Activated T-cell treated with anti-CD3 and anti-CD28 coated beads, Interleukin-2, amount 50 U/mL, for 4 hours (primary cell): Measurements from ENCODE around the gene GAPVD1. TPM values are rescaled to one million over a fixed set of nuclear protein-coding genes. Genes with fewer than 3 reads are reported as not detected.
"Not testable (repeated sequence)": the region's sequence is repeated elsewhere in the genome, so short reads cannot be mapped to it uniquely, and the experiment has no call there.

Experiments used
- ATAC-seq, 2 donors: fragments of 200-7000 bp; cut with Tn5 transposase; one replicate each; pipeline ENCODE4 v1.10.0; 2021
- DNase-seq: peaks from one replicate; pipeline ENCODE4 v3.0.0-alpha.2; 2020
- H3K27me3 Mint-ChIP-seq: one replicate; pipeline ENCODE4 v1.8.0; 2021; ENCODE audit warnings: low read depth, mixed read lengths
- H3K36me3 Mint-ChIP-seq: one replicate; pipeline ENCODE4 v1.8.0; 2022; ENCODE audit warnings: mixed read lengths; ENCODE audit not compliant: insufficient read depth
- H3K4me1 Mint-ChIP-seq: one replicate; pipeline ENCODE4 v1.8.0; 2021; ENCODE audit warnings: low read depth, mixed read lengths
- H3K4me3 Mint-ChIP-seq: one replicate; pipeline ENCODE4 v1.8.0; 2021; ENCODE audit warnings: mild to moderate bottlenecking, moderate library complexity, mixed read lengths
- H3K9me3 Mint-ChIP-seq: one replicate; pipeline ENCODE4 v1.8.0; 2021; ENCODE audit warnings: mixed read lengths
- total RNA-seq, 3 donors: library from RNA; stranded (reverse); gene quantifications; one replicate each; pipeline ENCODE4 v1.2.1, GENCODE V29; 2021

GAPVD1 gene
- total RNA-seq, 3 donors from 2014 or later: 42.0 to 45.4 (median 45.1) TPM

DNA sequence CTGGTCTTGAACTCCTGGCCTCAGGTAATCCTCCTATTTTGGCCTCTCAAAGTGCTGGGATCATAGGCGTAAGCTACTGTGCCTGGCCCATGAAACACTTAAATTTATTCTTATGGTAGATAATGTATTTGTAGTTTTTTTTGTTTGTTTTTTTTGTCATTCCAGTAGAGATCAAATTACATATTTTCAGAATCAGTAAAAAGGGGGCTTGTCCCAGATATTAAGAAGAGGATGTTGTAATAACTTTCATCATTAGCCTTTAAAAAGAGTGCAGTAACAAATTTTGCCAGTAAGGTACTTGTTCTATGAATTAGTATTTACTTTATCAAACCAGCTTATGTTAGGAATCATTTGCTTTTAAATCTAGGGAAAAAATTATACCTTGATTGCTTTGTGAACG is 42.6 kb downstream of the GAPVD1 start:
- Mint-ChIP-seq H3K36me3 (peaks cover 32% of the 10 kb centered on the region), H3K4me3 (no peak overlapping the region), H3K27me3 (no peaks in the 10 kb centered on the region), H3K9me3 (no peaks in the 10 kb centered on the region), H3K4me1 (no peaks in the 10 kb centered on the region)
- ATAC-seq (no peak), DNase-seq (no peak)

DNA sequence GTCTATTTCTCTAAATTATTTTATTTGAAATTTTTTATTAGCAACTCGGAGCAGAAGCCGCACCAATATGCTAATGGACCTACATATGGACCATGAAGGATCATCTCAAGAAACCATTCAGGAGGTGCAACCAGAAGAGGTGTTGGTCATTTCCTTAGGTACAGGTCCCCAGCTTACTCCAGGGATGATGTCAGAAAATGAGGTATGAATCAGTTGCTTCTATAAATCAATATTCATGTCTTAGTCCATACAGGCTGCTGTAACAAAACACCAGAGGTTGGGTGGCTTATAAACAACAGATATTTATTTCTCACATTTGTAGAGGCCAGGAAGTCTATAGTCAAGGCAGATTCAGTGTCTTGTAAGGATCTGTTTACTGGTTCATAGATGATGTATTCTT is 50.8 kb downstream of the GAPVD1 start:
- ATAC-seq: no peak
- peaks cover 42% of the 10 kb centered on the region for H3K36me3 Mint-ChIP-seq

DNA sequence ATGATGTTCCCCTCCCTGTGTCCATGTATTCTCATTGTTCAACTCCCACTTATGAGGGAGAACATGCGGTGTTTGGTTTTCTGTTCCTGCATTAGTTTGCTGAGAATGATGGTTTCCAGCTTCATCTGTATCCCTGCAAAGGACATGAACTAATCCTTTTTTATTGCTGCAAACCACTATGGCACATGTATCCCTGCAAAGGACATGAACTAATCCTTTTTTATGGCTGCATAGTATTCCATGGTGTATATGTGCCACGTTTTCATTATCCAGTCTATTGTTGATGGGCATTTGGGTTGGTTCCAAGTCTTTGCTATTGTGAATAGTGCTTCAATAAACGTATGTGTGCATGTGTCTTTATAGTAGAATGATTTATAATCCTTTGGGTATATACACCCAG is 54.7 kb downstream of the GAPVD1 start:
- Mint-ChIP-seq H3K36me3 (peaks cover 44% of the 10 kb centered on the region), H3K9me3 (peaks cover 12% of the 10 kb centered on the region)
- not testable (repeated sequence) for H3K27me3 Mint-ChIP-seq, H3K4me1 Mint-ChIP-seq, DNase-seq, H3K4me3 Mint-ChIP-seq, ATAC-seq

More for the DNA sequence above, 50.8 kb downstream of the GAPVD1 start:
- Mint-ChIP-seq H3K4me3 (no peak overlapping the region), H3K9me3 (peaks cover 8% of the 10 kb centered on the region), H3K4me1 (no peaks in the 10 kb centered on the region), H3K27me3 (no peaks in the 10 kb centered on the region)
- no peak for DNase-seq

DNA sequence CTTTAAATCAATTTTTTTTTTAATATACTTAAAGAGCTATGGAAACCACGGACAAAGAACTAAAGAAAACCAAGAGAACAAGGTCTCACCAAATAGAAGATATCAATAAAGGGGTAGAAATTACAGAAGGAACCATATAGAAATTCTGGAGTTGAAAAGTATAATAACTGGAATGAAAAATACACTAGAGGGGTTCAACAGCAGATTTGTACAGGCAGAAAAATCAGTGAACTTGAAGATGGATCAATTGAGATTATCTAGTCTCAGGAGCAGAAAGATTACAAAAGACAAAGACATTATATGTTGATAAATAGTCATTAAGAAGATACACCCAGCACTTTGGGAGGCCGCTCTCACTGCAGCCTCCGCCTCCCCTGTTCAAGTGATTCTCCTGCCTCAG is 56.1 kb downstream of the GAPVD1 start:
- Mint-ChIP-seq H3K4me3 (no peak overlapping the region), H3K36me3 (peaks cover 41% of the 10 kb centered on the region), H3K4me1 (no peaks in the 10 kb centered on the region), H3K9me3 (peaks cover 12% of the 10 kb centered on the region), H3K27me3 (no peaks in the 10 kb centered on the region)
- no peak for DNase-seq
- ATAC-seq: no peak

- peaks cover 25% of the 10 kb centered on the region for H3K36me3 Mint-ChIP-seq
- no peak for DNase-seq
- peaks cover 5% of the 10 kb centered on the region for H3K9me3 Mint-ChIP-seq
- no peak overlapping the region for H3K4me3 Mint-ChIP-seq
- no peaks in the 10 kb centered on the region for H3K27me3 Mint-ChIP-seq
- no peaks in the 10 kb centered on the region for H3K4me1 Mint-ChIP-seq
- ATAC-seq: no peak
These were observed 59.9 kb downstream of the GAPVD1 start for GRCh38 chr9:125321496-125321895.

- Mint-ChIP-seq H3K4me1 (no peaks in the 10 kb centered on the region), H3K36me3 (peaks cover 14% of the 10 kb centered on the region), H3K27me3 (no peaks in the 10 kb centered on the region), H3K9me3 (no peaks in the 10 kb centered on the region), H3K4me3 (no peak overlapping the region)
- ATAC-seq (no peak), DNase-seq (no peak)
These were observed 62.0 kb downstream of the GAPVD1 start for GRCh38 chr9:125323615-125324014.

DNA sequence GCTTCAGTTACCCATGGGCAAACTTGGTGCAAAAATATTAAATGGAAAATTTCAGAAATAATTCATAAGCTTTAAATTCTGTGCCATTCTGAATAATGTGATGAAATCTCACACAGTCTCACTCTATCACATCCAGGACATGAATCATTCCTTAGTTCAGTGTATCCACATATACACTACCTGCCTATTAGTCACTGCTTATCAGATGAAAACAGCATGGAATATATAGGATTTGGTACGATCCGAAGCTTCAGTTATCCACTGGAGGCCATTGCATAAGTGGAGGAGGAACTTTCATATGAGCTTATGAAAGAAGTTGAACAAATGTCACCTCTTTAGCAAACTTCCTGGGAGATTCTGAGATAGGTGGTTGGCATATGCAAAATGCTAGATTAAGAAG is 64.2 kb downstream of the GAPVD1 start:
- Mint-ChIP-seq H3K4me3 (no peak overlapping the region), H3K4me1 (no peaks in the 10 kb centered on the region), H3K36me3 (peaks cover 22% of the 10 kb centered on the region), H3K9me3 (no peaks in the 10 kb centered on the region), H3K27me3 (no peaks in the 10 kb centered on the region)
- DNase-seq (no peak), ATAC-seq (no peak)

GRCh38 chr9:125329978-125330377 is 68.4 kb downstream of the GAPVD1 start:
- ATAC-seq: no peak
- H3K27me3 Mint-ChIP-seq: no peaks in the 10 kb centered on the region
- H3K4me1 Mint-ChIP-seq: peaks cover 6% of the 10 kb centered on the region
- peaks cover 27% of the 10 kb centered on the region for H3K36me3 Mint-ChIP-seq
- H3K9me3 Mint-ChIP-seq: no peaks in the 10 kb centered on the region
- DNase-seq: no peak
- H3K4me3 Mint-ChIP-seq: no peak overlapping the region

GRCh38 chr9:125330587-125330986 is 69.0 kb downstream of the GAPVD1 start:
- ATAC-seq (no peak), DNase-seq (no peak)
- Mint-ChIP-seq H3K4me3 (no peak overlapping the region), H3K9me3 (no peaks in the 10 kb centered on the region), H3K27me3 (no peaks in the 10 kb centered on the region), H3K36me3 (peaks cover 28% of the 10 kb centered on the region), H3K4me1 (peaks cover 6% of the 10 kb centered on the region)

DNA sequence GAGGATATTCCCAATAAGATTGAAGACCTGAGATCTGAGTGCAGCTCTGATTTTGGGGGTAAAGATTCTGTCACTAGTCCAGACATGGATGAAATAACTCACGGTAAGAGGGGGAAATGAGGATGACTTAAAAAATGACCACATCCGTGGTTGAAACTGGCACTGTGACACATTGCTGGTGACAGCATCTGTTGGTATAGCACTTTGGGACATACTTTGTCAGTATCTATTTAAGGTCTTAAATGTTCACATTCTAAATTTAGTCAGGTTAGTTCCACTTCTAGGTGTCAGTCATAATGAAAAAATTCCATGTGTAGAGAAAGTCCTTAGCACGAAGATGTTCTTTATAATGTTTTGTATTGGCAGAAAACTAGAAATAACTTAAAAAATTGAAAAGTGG is 70.9 kb downstream of the GAPVD1 start:
- no peaks in the 10 kb centered on the region for H3K27me3 Mint-ChIP-seq
- ATAC-seq (peak; percentile 97), DNase-seq (no peak)
- peaks cover 6% of the 10 kb centered on the region for H3K4me1 Mint-ChIP-seq
- H3K4me3 Mint-ChIP-seq: no peak overlapping the region
- peaks cover 31% of the 10 kb centered on the region for H3K36me3 Mint-ChIP-seq
- no peaks in the 10 kb centered on the region for H3K9me3 Mint-ChIP-seq

- Mint-ChIP-seq H3K36me3 (peaks cover 39% of the 10 kb centered on the region), H3K9me3 (no peaks in the 10 kb centered on the region), H3K27me3 (no peaks in the 10 kb centered on the region), H3K4me3 (no peak overlapping the region), H3K4me1 (peaks cover 4% of the 10 kb centered on the region)
- ATAC-seq: no peak
- DNase-seq: no peak
These were observed 75.6 kb downstream of the GAPVD1 start for GRCh38 chr9:125337236-125337635.

- Mint-ChIP-seq H3K36me3 (peaks cover 39% of the 10 kb centered on the region), H3K4me3 (no peak overlapping the region), H3K4me1 (no peaks in the 10 kb centered on the region), H3K9me3 (no peaks in the 10 kb centered on the region), H3K27me3 (no peaks in the 10 kb centered on the region)
- ATAC-seq: no peak
- DNase-seq: no peak
These were observed 77.3 kb downstream of the GAPVD1 start for GRCh38 chr9:125338929-125339328.

DNA sequence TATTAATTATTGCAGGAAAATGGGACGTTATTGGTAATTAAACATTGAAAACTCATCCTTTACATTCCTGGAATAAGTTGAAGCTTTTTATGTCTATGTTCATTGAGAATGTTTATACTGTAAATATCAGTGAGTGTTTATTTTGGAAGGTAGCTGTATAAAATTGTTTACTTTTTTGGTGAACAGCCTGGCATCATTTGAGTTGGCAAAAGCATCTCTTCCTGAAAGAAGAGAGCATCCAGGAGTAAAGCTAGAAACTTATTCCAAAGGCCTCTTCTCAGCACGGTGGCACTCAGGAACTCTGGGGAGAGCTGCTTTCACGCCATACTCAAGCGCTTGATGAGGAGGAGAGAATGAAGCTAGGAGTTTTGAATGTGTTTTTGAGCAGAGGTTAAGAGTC is 79.9 kb downstream of the GAPVD1 start:
- no peak for DNase-seq
- ATAC-seq: no peak
- H3K27me3 Mint-ChIP-seq: no peaks in the 10 kb centered on the region
- H3K9me3 Mint-ChIP-seq: no peaks in the 10 kb centered on the region
- H3K4me3 Mint-ChIP-seq: no peak overlapping the region
- no peaks in the 10 kb centered on the region for H3K4me1 Mint-ChIP-seq
- peaks cover 38% of the 10 kb centered on the region for H3K36me3 Mint-ChIP-seq

GRCh38 chr9:125343518-125344275 is 82.1 kb downstream of the GAPVD1 start:
- no peak overlapping the region for H3K4me3 Mint-ChIP-seq
- H3K4me1 Mint-ChIP-seq: no peaks in the 10 kb centered on the region
- ATAC-seq (no peak), DNase-seq (no peak)
- no peaks in the 10 kb centered on the region for H3K9me3 Mint-ChIP-seq
- no peaks in the 10 kb centered on the region for H3K27me3 Mint-ChIP-seq
- peaks cover 39% of the 10 kb centered on the region for H3K36me3 Mint-ChIP-seq

GRCh38 chr9:125346080-125346732 is 84.6 kb downstream of the GAPVD1 start:
- Mint-ChIP-seq H3K27me3 (no peaks in the 10 kb centered on the region), H3K4me3 (no peak overlapping the region), H3K9me3 (no peaks in the 10 kb centered on the region), H3K4me1 (no peaks in the 10 kb centered on the region), H3K36me3 (peaks cover 51% of the 10 kb centered on the region)
- ATAC-seq: no peak
- no peak for DNase-seq
